IPS-11a (cell line): ENCODE data around the gene AMER3.

Experiments used
- H3K4me3 ChIP-seq: one replicate; pipeline ENCODE4 v1.5.1; 2013; ENCODE audit warnings: low read depth, low read length, control low read depth

The AMER3 gene

GRCh38 chr2:130769343-130769907 is 14.1 kb downstream of the AMER3 start:
- H3K4me3 ChIP-seq: no peak overlapping the region

GRCh38 chr2:130776550-130776949 is 21.2 kb downstream of the AMER3 start:
- H3K4me3 ChIP-seq: no peak overlapping the region

GRCh38 chr2:130778781-130779180 is 23.4 kb downstream of the AMER3 start:
- H3K4me3 ChIP-seq: no peak overlapping the region

DNA sequence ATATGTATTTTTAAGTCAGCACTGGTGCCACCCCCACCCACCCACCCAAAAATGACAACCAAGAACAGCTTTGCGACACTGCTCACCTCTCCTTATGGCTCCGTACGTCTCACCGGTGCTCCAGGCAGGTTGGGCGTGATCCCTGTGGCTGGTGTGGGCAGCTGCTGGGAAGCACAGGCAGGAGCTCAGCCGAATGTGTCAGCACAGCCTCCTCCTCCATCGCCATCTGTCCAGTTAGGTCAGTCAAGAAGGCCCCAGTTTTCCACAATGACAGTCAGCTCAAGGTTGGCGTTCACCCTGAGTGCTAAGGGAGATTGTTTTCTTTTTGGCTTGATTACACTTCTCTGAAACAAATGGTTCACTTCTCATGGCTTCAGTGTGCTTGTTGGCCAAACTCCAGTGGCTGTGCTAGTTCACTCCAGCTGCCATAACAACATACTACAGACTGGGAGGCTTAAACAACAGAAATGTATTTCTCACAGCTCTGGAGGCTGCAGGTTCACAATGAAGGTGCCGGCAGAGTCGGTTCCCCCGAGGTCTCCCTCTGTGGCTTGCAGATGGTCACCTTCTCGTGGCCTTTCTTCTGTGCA is 30.2 kb downstream of the AMER3 start:
- H3K4me3 ChIP-seq: no peak overlapping the region

DNA sequence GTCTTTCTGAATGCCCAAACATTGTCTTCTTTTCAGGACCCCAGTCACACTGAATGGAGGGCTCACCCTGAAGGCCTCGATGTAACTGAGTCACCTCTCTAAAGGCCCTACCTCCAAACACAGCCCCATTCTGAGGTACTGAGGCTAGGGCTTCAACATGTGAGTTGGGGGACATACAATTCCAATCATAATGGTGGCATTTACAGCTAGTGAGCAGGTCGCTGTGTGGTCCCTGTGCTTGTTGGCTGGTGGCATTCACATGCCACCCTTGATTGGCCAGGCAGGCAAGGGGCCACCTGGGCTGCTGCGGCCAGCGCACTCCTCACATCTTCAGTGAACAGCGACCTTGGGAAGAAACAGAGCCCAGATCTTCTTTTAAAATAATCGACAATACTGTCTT is 30.7 kb downstream of the AMER3 start:
- H3K4me3 ChIP-seq: no peak overlapping the region

GRCh38 chr2:130787841-130788240 is 32.5 kb downstream of the AMER3 start:
- H3K4me3 ChIP-seq: no peak overlapping the region

DNA sequence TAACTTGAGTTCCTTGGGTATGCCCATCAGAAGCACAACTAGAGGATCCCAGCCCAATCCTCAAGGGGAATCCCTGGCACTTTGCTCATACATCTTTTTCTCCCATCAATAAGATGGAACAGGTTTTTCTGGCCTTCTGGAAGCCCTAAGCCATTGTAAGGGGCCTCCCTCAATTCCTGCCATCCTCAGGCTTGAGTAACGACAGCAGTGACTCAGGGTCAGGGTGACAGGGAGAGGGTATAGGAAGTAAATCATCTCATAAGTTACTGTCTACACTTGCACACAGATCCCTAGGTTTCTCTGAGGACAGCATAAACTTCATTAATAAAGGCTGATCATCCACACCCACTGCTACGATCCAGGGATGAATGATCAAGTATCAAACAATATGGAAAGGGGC is 35.0 kb downstream of the AMER3 start:
- H3K4me3 ChIP-seq: no peak overlapping the region

- no peak overlapping the region for H3K4me3 ChIP-seq
Measured at GRCh38 chr2:130790804-130791616, 35.7 kb downstream of the AMER3 start.

- no peak overlapping the region for H3K4me3 ChIP-seq
Measured at GRCh38 chr2:130791617-130791939, 36.2 kb downstream of the AMER3 start.

- H3K4me3 ChIP-seq: no peak overlapping the region
Measured at GRCh38 chr2:130795431-130795830, 40.1 kb downstream of the AMER3 start.

DNA sequence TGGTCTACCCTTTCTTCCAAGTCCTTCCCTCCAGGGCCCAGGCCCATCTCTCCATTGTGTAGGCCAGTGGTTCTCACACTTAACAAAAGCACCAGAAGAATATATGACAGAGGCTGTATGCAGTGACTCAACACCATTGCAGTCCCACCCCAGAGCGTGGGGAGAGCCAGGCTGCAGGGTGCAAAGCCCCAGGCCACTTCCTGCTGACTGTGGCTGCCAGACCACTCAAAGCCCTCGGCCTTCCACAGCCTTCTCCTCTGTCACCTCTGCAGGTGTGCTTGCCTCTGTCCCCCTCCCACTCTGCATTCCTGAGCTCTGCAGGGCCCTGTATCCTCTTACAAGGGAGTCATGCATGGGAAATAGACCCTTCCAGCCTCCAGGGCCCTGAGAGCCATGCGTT is 41.0 kb downstream of the AMER3 start:
- H3K4me3 ChIP-seq: no peak overlapping the region

DNA sequence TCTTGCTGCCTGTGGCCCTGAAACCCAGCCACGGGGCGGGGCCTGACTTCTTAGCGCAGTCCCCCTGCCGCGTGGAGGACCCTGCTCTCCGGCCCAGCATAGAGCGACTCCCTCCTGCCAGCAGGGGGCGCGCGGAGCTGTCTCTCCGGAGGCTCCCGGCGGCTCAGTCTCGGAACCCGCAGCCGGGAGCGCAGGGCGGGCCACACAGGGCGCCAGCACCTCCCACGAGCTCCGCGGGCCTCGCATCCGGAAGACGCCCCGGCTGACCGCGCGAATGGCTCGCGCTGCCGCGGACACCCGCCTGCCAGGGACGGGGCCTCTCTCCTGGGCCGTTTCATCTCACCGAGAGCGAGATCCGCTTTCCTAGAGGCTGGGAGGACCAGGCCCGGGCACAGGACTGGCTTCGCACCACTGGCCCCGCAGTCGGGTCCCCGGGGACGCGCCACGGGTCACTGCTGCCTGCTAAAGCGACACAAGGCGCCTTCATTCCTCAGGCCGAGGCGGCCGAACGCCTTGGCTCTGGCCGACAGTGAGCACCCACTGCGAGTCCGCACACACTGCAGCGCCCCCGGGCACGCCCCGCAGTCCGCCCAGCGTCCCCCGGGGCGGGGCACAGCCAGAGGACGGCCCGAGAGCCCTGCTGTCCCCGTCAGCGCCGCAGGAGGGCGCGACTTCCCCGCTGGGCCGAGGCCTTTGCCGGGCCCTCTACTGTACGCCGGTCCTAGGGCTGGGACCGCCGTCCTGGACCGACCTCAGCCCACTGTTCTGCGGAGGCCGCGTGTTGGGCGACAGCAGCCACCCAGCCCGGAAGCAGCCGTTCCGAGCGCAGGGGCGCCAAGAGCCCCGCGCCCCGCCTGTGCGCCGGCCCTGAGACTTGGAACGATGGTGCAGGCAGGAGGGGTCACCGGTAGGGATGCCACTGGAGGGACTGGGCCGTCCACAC is 42.4 kb downstream of the AMER3 start:
- H3K4me3 ChIP-seq: peak overlapping the region; percentile 62

DNA sequence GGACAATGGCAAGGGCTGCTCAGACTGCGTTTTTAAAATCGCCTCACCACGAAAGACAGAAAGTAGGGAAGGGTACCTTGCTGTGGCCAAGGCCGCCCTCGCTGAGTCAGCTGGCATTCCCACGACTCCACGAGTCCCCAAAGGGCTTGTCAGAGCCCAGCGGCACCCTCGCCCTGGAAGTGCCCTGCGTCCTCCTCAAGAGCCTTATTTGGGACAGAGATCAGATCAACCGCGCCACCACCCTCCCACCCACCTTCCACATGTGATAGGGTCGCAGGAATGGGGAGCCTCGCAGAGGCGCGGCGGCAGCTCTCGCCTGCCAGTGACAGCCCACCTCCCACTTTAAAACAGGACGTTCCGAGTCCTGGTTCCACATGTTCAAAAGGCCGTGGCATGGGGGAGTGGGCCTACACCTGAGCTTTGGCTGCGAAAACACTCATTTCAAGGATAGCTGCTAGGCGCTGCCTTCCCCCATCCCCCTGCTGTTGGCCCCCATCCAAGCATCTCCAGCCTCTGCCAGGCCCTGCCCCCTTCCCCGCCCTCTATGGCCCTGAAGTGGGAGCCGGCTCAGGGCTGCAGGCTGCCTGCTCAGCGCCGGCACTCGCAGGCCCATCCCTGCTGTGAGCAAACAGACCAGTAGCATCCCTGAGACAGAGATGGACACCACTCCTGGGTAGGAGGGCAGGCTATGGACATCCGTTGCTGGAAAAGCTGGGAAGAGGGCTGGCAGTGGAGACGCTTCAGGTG is 43.3 kb downstream of the AMER3 start:
- H3K4me3 ChIP-seq: peak overlapping the region; percentile 62

DNA sequence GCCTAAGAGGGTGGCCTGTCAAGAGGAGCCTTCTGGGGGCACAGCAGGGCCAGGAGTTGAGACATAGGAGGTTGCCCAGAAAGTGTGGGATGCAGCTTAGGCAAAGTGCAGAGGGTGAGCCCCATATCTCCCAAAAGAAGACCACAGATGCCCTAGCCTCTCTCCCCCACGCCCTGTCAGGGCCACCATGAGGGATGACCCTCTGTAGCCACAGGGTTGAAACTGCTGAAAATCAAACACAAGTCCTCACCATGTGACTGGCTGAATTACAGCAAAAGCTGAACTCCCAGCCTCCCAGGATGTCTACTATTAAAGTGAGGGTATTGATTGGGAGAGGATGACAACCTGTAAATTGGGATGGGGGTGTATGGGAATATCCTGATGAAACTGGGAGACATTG is 44.0 kb downstream of the AMER3 start:
- H3K4me3 ChIP-seq: no peak overlapping the region

- no peak overlapping the region for H3K4me3 ChIP-seq
Measured at GRCh38 chr2:130805613-130806012, 50.3 kb downstream of the AMER3 start.

DNA sequence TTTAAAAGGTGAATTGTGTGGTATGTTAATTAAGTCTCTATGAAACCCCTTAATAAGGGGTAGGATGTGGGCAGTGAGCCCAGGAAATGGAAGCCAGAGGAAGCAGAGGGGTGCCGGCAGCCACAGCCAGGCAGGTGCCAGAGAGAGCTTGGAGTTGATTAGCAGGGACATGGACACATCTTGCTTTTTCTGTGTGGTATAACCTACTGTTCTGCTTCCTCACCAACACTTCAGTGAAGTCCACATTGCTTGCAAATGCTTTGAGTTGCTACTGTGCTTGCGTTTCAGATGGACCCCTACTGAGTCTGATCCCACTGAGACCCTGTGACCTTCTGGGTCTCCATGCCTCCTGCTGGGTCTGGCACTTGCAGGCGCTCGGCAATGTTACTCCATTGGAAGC is 51.0 kb downstream of the AMER3 start:
- H3K4me3 ChIP-seq: no peak overlapping the region

- H3K4me3 ChIP-seq: no peak overlapping the region
Measured at GRCh38 chr2:130807659-130808385, 52.5 kb downstream of the AMER3 start.

- H3K4me3 ChIP-seq: no peak overlapping the region
Measured at GRCh38 chr2:130808482-130809268, 53.3 kb downstream of the AMER3 start.

GRCh38 chr2:130810490-130810889 is 55.1 kb downstream of the AMER3 start:
- no peak overlapping the region for H3K4me3 ChIP-seq
